ENCODE measurements around the gene EPS8. TPM values are rescaled to one million over a fixed set of nuclear protein-coding genes. Genes with fewer than 3 reads are reported as not detected.
A peak's percentile ranks its signal among the peaks of the same experiment; 100 is the strongest.

The EPS8 gene
- total RNA-seq, 4 donors from 2014 or later, result 93.7 to 173 (median 109) TPM

- intact Hi-C loops (cut with DNase I; ENCODE audit: low total_unique reads), result no loop called here
Measured at GRCh38 chr12:15811214-15812127, 22.3 kb upstream of the EPS8 start.

GRCh38 chr12:15808652-15809051 lies 19.5 kb upstream of the EPS8 start:
- no peak for DNase-seq
- no peaks in the 10 kb centered on the region for H3K36me3 ChIP-seq
- no peaks in the 10 kb centered on the region for H3K4me1 ChIP-seq
- no peaks in the 10 kb centered on the region for H3K9me3 ChIP-seq
- H3K27me3 ChIP-seq, result no peaks in the 10 kb centered on the region
- H3K4me3 ChIP-seq, result no peak overlapping the region
- peak overlapping the region; percentile 55 to 71 for H3K27ac ChIP-seq
- no peak for TF ChIP-seq POLR2A (IDR thresholded peaks at IDR 0.05)
- no peak for TF ChIP-seq CTCF (IDR thresholded peaks at IDR 0.05)
- intact Hi-C loops (cut with DNase I; ENCODE audit: low total_unique reads), result no loop called here

More at GRCh38 chr12:15811214-15812127, 22.3 kb upstream of the EPS8 start:
- Histone ChIP-seq H3K36me3 (no peaks in the 10 kb centered on the region), H3K4me3 (no peak overlapping the region), H3K9me3 (no peaks in the 10 kb centered on the region), H3K27ac (peak overlapping the region; percentile 18 to 49), H3K4me1 (no peaks in the 10 kb centered on the region), H3K27me3 (no peaks in the 10 kb centered on the region)
- TF ChIP-seq POLR2A (IDR thresholded peaks at IDR 0.05) (no peak), CTCF (IDR thresholded peaks at IDR 0.05) (no peak)
- DNase-seq, result no peak

GRCh38 chr12:15808250-15808649 lies 19.1 kb upstream of the EPS8 start:
- no peak for DNase-seq
- Histone ChIP-seq H3K4me3 (no peak overlapping the region), H3K9me3 (no peaks in the 10 kb centered on the region), H3K36me3 (no peaks in the 10 kb centered on the region), H3K27ac (peak overlapping the region; percentile 55 to 71), H3K27me3 (no peaks in the 10 kb centered on the region), H3K4me1 (no peaks in the 10 kb centered on the region)
- intact Hi-C loops (cut with DNase I; ENCODE audit: low total_unique reads), result no loop called here
- TF ChIP-seq POLR2A (IDR thresholded peaks at IDR 0.05) (no peak), CTCF (IDR thresholded peaks at IDR 0.05) (no peak)

GRCh38 chr12:15806826-15807225 lies 17.6 kb upstream of the EPS8 start:
- no peaks in the 10 kb centered on the region for H3K9me3 ChIP-seq
- no peak overlapping the region for H3K4me3 ChIP-seq
- H3K27me3 ChIP-seq, result no peaks in the 10 kb centered on the region
- no peak for DNase-seq
- no peaks in the 10 kb centered on the region for H3K4me1 ChIP-seq
- no peaks in the 10 kb centered on the region for H3K36me3 ChIP-seq
- H3K27ac ChIP-seq, result no peak overlapping the region
- no peak for TF ChIP-seq CTCF (IDR thresholded peaks at IDR 0.05)
- no peak for TF ChIP-seq POLR2A (IDR thresholded peaks at IDR 0.05)
- intact Hi-C loops (cut with DNase I; ENCODE audit: low total_unique reads), result no loop called here
